ENCODE measurements around the gene HRH3.

The HRH3 gene

GRCh38 chr20:62174870-62175624 is 45.0 kb downstream of the HRH3 start:
- no peak for DNase-seq (ENCODE audit: low spot score)

DNA sequence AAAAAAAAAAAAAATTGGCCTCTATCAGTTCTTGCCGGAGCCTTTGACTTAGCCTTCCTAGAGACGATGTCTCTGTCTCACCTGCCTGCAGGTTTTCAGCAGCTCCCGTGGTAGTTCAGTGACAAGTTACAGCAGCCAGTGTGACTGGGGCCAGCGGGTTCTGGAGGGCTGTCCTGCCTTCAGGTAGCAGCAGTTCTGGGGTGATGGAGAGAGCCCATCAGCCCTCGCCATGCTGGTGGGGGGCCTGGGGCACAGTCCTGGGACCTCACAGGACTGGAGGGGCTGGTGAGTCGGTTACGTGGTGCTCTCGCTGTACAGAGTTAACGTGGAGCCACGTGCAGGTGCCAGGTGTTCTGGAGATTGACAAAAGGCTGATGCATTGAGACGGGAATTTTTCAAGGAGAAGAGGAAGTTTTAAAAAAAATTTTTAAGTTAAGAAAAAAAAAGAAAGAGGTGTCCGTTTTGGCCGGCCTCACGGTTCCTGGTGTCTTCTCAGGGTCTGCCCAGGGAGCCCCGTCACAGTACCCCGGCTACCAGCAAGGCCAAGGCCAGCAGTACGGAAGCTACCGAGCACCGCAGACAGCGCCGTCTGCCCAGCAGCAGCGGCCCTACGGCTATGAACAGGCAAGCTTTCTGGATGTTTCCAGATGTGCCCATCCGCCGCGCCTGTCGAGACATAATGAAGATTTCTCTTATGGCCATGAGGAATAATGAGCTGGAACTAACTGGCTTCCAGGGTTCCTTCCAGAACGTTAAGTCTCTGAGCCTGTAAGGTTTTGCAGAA is 45.9 kb downstream of the HRH3 start:
- DNase-seq (ENCODE audit: low spot score) = no peak

- no peak for DNase-seq (ENCODE audit: low spot score)
These were observed 47.4 kb downstream of the HRH3 start for GRCh38 chr20:62172666-62173065.

DNA sequence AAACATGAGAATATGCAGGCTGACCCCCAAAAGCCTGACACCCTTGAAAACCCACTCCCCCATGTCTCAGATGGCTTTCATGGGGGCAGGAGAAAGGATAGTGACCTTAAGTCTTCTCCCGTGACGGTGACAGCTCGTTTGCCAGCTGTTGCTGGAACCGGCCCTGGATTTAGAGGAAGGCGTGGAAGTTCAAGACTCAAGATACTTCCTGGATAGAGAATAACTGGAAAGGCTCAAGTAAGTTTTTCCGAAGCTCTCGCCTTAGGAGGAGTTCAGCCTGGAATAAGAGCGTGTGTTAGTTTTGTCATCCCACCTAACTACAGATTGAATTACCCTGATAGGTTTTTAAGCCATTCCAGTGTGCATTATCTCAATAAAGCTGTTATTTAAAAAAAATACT is 48.8 kb downstream of the HRH3 start:
- DNase-seq (ENCODE audit: low spot score) = no peak

- DNase-seq (ENCODE audit: low spot score) = no peak
These were observed 49.5 kb downstream of the HRH3 start for GRCh38 chr20:62170536-62170935.

- DNase-seq (ENCODE audit: low spot score) = no peak
These were observed 51.1 kb downstream of the HRH3 start for GRCh38 chr20:62168890-62169435.

DNA sequence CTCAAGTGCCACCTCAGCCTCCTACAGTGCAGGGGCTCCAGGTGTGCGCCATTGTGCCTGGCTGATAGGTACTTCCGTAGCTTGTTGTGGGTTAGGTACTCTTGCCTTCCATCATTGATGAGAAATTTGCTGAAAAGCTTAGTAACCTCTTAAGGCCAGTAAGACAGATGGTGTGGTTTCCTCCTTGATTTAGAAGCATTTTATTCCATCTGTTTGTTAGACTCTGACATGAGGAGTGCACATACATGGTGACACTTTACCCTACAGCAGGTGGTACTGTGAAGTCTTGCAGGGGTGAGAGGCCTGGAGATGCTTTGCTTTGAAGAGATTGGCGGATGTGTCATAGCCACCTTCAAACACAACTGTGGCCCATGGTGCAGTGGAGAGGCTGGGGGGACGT is 52.0 kb downstream of the HRH3 start:
- no peak for DNase-seq (ENCODE audit: low spot score)

DNA sequence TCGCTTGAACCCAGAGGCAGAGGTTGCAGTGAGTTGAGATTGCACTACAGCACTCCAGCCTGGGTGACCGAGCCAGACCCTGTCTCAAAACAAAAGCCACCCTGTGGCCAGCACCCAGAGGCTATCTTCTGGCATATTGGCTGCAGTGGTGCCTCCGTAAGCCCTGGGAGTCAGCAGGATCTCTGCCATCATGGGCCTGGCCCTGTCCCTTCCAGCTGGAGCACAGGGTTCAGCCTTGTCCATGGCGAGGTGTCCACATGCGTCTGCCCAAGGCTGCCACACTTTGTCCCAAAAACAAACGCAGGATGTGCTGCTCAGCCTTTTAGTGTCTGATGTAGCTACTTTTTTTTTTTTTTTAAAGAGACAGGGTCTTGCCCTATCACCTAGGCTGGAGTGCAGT is 52.6 kb downstream of the HRH3 start:
- no peak for DNase-seq (ENCODE audit: low spot score)

GRCh38 chr20:62165762-62166399 is 54.2 kb downstream of the HRH3 start:
- DNase-seq (ENCODE audit: low spot score) = no peak
